ENCODE results near the gene SHROOM3.

DNA sequence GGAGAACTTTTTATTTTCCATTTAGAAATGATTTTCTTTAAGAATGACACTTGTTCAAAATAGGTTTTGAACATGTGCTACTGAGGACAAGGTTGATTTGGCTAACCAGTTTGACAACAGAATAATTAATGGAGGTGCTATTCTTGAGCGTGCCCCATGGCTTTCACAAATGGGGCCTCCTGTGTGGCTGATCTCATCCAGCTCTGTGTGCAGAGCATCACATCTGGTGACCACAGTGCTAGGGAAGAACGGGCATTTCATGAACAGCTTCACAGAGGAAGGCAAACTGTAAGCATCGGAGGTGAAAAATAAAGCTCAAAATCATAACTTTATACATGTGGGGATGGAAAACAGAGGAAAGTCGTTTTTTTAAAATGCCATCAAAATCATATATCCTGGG lies 314.3 kb downstream of the SHROOM3 start:
- TF ChIP-seq, protein P1, sequence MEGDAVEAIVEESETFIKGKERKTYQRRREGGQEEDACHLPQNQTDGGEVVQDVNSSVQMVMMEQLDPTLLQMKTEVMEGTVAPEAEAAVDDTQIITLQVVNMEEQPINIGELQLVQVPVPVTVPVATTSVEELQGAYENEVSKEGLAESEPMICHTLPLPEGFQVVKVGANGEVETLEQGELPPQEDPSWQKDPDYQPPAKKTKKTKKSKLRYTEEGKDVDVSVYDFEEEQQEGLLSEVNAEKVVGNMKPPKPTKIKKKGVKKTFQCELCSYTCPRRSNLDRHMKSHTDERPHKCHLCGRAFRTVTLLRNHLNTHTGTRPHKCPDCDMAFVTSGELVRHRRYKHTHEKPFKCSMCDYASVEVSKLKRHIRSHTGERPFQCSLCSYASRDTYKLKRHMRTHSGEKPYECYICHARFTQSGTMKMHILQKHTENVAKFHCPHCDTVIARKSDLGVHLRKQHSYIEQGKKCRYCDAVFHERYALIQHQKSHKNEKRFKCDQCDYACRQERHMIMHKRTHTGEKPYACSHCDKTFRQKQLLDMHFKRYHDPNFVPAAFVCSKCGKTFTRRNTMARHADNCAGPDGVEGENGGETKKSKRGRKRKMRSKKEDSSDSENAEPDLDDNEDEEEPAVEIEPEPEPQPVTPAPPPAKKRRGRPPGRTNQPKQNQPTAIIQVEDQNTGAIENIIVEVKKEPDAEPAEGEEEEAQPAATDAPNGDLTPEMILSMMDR (IDR thresholded peaks at IDR 0.05; ENCODE audit: low read depth, low read length, missing input control): no peak
- TF ChIP-seq RAD21 (IDR thresholded peaks at IDR 0.05) (no peak), HNF4G (IDR thresholded peaks at IDR 0.05) (no peak), TAF1 (conservative IDR thresholded peaks at IDR 0.05) (no peak), RXRA (IDR thresholded peaks at IDR 0.05) (no peak)
- TF ChIP-seq, protein P2, sequence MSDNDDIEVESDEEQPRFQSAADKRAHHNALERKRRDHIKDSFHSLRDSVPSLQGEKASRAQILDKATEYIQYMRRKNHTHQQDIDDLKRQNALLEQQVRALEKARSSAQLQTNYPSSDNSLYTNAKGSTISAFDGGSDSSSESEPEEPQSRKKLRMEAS (IDR thresholded peaks at IDR 0.05): no peak
- TF ChIP-seq, protein P3, sequence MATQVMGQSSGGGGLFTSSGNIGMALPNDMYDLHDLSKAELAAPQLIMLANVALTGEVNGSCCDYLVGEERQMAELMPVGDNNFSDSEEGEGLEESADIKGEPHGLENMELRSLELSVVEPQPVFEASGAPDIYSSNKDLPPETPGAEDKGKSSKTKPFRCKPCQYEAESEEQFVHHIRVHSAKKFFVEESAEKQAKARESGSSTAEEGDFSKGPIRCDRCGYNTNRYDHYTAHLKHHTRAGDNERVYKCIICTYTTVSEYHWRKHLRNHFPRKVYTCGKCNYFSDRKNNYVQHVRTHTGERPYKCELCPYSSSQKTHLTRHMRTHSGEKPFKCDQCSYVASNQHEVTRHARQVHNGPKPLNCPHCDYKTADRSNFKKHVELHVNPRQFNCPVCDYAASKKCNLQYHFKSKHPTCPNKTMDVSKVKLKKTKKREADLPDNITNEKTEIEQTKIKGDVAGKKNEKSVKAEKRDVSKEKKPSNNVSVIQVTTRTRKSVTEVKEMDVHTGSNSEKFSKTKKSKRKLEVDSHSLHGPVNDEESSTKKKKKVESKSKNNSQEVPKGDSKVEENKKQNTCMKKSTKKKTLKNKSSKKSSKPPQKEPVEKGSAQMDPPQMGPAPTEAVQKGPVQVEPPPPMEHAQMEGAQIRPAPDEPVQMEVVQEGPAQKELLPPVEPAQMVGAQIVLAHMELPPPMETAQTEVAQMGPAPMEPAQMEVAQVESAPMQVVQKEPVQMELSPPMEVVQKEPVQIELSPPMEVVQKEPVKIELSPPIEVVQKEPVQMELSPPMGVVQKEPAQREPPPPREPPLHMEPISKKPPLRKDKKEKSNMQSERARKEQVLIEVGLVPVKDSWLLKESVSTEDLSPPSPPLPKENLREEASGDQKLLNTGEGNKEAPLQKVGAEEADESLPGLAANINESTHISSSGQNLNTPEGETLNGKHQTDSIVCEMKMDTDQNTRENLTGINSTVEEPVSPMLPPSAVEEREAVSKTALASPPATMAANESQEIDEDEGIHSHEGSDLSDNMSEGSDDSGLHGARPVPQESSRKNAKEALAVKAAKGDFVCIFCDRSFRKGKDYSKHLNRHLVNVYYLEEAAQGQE (IDR thresholded peaks at IDR 0.05): no peak

Measured in liver (tissue), 3 donors.